IPS-18a (cell line): ENCODE measurements around the gene DHRS11.

ENCODE experiments used
- H3K27ac ChIP-seq: one replicate; pipeline ENCODE4 v1.5.1; 2013; ENCODE audit warnings: low read length
- H3K27me3 ChIP-seq: one replicate; pipeline ENCODE4 v1.6.1; 2013; ENCODE audit warnings: mild to moderate bottlenecking, low read length; ENCODE audit not compliant: control insufficient read depth, insufficient read depth
- H3K36me3 ChIP-seq: one replicate; pipeline ENCODE4 v1.6.1; 2013; ENCODE audit warnings: low read depth, low read length; ENCODE audit not compliant: control insufficient read depth
- H3K4me1 ChIP-seq: one replicate; pipeline ENCODE4 v1.6.1; 2013; ENCODE audit warnings: low read depth, low read length; ENCODE audit not compliant: control insufficient read depth
- H3K4me3 ChIP-seq: one replicate; pipeline ENCODE4 v1.5.1; 2013; ENCODE audit warnings: low read length
- H3K9ac ChIP-seq: one replicate; pipeline ENCODE4 v1.6.1; 2013; ENCODE audit warnings: mild to moderate bottlenecking, low read length, moderate library complexity
- H3K9me3 ChIP-seq: one replicate; pipeline ENCODE4 v1.6.1; 2013; ENCODE audit warnings: low read depth, low read length; ENCODE audit not compliant: control insufficient read depth

DHRS11 gene

DNA sequence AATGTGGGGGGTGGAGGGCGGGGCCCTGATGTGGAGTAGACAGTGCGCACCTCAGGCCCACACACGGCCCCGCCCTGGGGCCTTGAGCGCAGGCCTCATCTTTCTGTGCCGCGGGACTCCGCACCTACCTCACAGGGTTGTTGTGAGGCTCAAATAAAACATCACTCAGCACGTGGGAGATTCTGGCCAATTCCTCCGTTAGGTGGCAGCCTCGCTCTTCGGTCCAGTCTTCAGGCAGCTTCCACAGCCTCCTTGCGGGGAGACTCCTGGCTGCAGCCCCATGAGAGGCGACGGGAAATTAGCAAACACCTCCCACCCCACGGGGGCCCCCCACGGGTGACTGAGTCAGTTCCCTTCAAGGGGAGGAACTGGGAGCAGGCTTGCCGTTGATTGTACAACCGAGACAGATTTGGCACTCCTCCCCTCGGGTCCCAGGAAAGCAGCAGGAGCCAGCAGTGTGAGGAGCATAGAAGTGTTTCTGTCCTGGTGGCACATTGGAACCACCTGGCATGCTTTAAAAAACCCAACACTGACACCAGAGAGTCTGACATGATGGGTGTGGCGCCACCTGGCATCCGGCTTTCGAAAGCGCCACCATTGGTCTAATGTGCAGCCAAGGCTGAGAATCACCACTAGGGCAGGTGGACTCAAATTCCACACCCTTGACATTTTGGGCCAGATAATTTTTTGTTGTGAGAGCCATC, 17.3 kb downstream of the DHRS11 start:
- H3K9ac ChIP-seq = no peak overlapping the region
- no peak overlapping the region for H3K4me3 ChIP-seq
- no peak overlapping the region for H3K27ac ChIP-seq
- H3K27me3 ChIP-seq = no peaks in the 10 kb centered on the region
- H3K36me3 ChIP-seq = peaks cover 3% of the 10 kb centered on the region
- H3K9me3 ChIP-seq = no peaks in the 10 kb centered on the region
- H3K4me1 ChIP-seq = peaks cover 13% of the 10 kb centered on the region

DNA sequence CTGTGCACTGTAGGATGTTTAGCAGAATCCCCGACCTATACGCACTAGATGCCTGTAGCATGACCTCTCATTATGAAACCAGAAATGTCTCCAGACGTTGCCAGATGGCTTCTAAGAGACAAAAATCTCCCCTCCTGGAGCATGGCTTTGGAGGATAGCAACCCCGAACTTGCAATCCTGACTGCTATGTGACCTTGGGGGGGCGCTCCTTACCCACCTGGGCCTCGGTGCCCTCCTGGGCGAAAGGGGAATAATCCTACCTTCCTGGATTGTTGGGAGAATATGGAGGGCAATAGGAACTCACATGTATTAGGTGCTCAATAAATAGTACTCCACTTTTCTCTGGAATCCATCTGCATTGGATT, 17.8 kb downstream of the DHRS11 start:
- no peaks in the 10 kb centered on the region for H3K27me3 ChIP-seq
- H3K9me3 ChIP-seq = no peaks in the 10 kb centered on the region
- H3K9ac ChIP-seq = no peak overlapping the region
- H3K4me3 ChIP-seq = no peak overlapping the region
- H3K27ac ChIP-seq = no peak overlapping the region
- H3K36me3 ChIP-seq = peaks cover 3% of the 10 kb centered on the region
- H3K4me1 ChIP-seq = peaks cover 18% of the 10 kb centered on the region

DNA sequence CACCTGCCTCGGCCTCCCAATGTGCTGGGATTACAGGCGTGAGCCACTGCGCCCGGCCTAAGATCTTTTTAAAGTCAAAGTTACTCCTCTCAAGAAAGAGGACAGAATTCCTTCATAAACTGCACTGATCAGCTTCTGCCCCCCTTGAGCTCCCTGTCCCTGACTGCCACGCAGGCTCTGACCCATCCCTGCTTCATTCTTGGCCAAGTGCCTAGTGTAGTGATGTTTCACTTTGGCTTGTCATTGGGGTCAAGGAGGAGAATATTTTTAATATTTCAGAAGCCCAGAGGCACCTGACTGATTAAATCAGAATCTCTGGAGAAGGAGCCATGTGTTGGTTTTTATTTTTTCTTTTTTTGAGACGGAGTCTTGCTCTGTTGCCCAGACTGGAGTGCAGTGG, 18.8 kb downstream of the DHRS11 start:
- no peaks in the 10 kb centered on the region for H3K9me3 ChIP-seq
- no peak overlapping the region for H3K27ac ChIP-seq
- H3K9ac ChIP-seq = no peak overlapping the region
- H3K4me3 ChIP-seq = no peak overlapping the region
- peaks cover 24% of the 10 kb centered on the region for H3K4me1 ChIP-seq
- peaks cover 3% of the 10 kb centered on the region for H3K36me3 ChIP-seq
- H3K27me3 ChIP-seq = no peaks in the 10 kb centered on the region

DNA sequence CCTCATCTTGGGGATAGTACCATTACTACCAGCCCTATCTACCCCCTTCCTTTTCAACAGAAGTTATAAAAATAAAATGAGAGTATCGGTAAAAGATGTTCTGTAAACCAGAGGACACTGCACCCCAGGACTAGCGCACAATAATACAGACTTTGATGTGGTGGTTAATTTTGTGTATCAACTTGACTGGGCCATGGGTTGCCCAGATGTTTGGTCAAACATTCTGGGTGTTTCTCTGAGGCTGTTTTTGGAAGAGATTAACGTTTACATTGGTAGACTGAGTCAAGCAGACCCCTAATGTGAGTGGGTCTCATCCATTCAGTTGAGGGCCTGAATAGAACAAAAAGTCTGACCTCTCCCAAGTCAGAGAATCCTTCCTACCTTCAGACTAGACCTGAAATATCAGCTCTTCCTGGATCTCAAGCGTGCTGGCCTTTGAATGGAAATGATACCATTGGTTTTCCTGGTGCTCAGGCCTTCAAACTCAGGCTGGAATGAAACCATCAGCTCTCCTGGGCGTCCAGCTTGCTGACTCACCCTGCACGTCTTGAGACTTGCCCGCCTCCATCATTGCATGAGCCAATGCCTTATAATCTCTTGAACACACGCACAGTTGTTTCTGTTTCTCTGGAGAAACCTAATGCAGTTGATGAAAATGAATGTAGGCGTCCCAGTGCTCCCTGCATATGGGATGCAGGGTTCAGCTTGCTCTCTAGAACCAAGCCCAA, 19.8 kb downstream of the DHRS11 start:
- Histone ChIP-seq H3K9me3 (no peaks in the 10 kb centered on the region), H3K27ac (no peak overlapping the region)

DNA sequence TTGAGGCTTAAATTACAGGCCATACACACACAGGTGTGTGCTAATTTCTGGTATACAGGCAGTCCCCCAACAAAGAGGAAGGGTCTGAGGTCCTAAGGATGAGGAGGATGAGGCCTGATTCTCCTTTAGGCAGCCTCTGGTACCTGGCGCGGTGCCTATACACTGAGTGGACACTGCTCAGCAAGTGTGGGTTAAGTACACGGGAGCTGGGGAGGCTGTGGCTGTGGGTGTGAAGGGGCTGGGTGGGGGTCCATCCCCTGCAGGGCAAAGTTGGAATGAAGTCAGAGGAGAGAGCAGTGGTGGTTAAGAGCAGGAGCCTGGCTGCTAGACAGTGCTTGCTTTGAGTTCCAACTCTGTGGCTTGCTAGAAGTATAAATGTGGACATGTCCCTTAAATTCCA, 20.6 kb downstream of the DHRS11 start:
- Histone ChIP-seq H3K4me1 (peaks cover 24% of the 10 kb centered on the region), H3K27ac (no peak overlapping the region), H3K4me3 (no peak overlapping the region), H3K27me3 (no peaks in the 10 kb centered on the region), H3K36me3 (peaks cover 3% of the 10 kb centered on the region), H3K9me3 (no peaks in the 10 kb centered on the region), H3K9ac (no peak overlapping the region)

More for the DNA sequence above, 19.8 kb downstream of the DHRS11 start:
- Histone ChIP-seq H3K4me3 (no peak overlapping the region), H3K27me3 (no peaks in the 10 kb centered on the region), H3K36me3 (peaks cover 3% of the 10 kb centered on the region), H3K4me1 (peaks cover 24% of the 10 kb centered on the region), H3K9ac (no peak overlapping the region)

DNA sequence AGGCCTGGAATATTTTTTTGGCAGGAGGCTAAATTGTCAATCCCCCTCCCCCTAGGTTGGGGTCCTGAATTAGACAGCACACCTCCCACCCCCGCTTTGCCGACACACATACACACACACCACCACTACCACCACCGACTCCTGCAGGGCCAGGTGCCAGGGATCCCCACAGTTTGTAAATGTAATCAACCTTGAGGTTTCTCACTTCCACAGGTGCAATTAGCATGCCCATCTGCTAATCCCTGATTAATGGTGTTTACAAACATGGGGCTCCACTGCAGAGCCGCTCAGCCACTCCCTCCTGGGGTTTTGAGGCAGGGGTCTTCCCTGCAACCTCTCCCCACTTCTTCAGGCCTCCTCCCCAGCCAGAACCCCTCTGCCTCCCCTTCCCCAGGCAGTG, 21.5 kb downstream of the DHRS11 start:
- H3K4me1 ChIP-seq = peaks cover 24% of the 10 kb centered on the region
- H3K9me3 ChIP-seq = no peaks in the 10 kb centered on the region
- H3K36me3 ChIP-seq = no peaks in the 10 kb centered on the region
- no peak overlapping the region for H3K27ac ChIP-seq
- H3K9ac ChIP-seq = no peak overlapping the region
- no peaks in the 10 kb centered on the region for H3K27me3 ChIP-seq
- H3K4me3 ChIP-seq = no peak overlapping the region

DNA sequence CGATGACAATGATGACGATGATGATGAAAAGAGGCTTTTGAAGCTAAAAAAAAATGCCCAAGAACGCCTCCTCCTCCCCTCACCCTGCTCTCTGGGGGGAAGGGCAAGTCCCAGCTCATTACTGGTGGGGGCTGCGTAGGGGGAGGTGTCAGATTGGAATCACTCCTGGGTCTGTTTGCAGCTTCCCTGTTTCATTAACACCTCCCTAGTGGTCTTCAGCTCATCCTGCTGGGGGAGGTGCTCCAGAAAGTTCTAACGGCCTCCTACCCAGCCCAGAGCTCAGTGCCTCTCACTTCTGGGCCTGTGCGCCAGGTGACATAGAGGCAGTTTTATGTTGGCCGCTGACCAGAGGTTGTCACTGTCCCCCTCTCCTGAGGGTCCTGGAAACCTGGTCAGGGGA, 22.4 kb downstream of the DHRS11 start:
- Histone ChIP-seq H3K4me3 (no peak overlapping the region), H3K9me3 (no peaks in the 10 kb centered on the region), H3K36me3 (no peaks in the 10 kb centered on the region), H3K4me1 (peaks cover 24% of the 10 kb centered on the region), H3K27me3 (no peaks in the 10 kb centered on the region), H3K27ac (no peak overlapping the region), H3K9ac (no peak overlapping the region)

DNA sequence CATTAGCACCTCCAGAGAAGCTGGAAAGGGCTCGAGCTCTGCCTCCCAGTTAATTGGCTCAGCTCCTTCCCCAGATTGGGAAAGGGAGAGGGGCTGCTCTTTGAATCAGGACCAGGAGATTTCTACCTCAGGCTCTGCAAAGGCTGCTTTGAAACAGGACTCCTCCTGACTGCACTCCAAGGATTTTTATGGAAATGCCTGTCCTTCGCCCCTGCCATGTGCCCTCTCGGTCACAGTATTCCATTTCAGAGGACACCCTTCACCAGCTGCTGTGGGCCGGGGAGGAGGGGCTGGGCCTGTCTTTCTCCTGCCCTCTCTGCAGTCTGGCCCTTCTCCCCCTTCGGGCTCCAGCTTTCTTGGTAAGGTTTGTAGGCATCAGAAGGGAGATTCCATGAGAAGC, 23.3 kb downstream of the DHRS11 start:
- Histone ChIP-seq H3K9ac (no peak overlapping the region), H3K9me3 (no peaks in the 10 kb centered on the region), H3K4me3 (no peak overlapping the region), H3K36me3 (no peaks in the 10 kb centered on the region), H3K4me1 (peaks cover 24% of the 10 kb centered on the region), H3K27ac (no peak overlapping the region), H3K27me3 (no peaks in the 10 kb centered on the region)

DNA sequence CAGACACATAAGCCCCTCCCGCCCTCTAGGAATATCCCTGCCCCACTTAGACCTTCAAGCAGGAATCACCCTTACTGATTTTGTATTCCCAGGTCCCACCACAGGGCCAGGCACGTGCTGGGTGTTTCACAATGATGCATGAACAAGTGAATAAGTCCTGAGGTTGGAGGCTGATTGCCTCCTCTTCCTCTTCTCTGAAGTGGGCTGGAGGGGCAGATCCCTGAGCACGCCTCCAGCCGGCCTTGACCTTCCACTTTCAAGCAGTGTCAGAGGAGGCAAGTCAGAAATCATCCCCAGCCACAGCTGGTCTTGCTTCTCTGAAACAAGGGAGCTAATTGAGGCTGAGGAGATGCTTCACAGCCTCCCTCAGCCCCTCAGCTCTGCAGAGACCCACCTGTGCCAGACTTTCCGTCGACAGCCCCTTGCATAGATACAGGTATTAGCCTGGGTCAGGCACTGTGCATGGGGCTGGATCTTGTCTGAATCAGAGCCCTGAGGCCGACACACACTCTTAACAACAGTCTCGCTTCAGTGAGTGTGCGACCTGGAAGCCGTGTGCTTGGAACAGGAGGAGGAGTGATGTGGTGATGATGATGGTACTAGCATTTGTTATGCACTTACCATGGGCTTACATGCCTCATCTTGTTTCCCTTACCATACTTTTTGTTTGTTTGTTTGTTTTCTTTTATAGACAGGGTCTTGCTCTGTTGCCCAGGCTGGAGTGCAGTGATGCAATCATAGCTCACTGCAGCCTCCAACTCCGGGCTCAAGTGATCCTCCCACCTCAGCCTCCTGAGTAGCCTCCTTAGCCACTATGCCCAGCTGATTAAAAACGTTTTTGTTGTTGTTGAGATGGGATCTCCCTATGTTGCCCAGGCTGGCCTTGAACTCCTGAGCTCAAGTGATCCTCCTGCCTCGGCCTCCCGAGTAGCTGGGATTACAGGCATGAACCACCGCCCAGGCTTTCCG, 24.7 kb downstream of the DHRS11 start:
- Histone ChIP-seq H3K4me1 (peaks cover 24% of the 10 kb centered on the region), H3K27me3 (no peaks in the 10 kb centered on the region), H3K27ac (no peak overlapping the region), H3K4me3 (no peak overlapping the region), H3K36me3 (no peaks in the 10 kb centered on the region), H3K9ac (no peak overlapping the region), H3K9me3 (no peaks in the 10 kb centered on the region)

DNA sequence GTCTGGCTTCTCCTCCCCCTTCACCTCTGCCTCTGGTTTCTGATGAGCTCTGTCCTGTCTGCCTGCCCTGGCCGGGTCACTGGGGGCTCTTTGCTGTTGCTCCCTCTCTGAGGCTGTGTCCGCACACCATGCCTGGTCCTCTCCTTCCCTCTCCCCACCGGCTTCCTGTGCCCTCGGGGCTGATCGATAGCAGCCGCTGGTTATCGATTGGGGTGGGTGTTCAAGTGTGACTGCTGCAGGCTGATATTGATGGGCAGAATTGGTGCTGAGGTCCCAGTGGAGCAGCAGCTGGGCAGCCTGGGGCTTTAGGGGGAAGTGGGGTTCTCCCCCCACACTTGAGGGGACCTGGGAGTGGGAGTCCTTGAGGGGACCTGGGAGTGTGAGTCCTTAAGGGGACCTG, 26.1 kb downstream of the DHRS11 start:
- H3K4me3 ChIP-seq = no peak overlapping the region
- no peaks in the 10 kb centered on the region for H3K27me3 ChIP-seq
- no peaks in the 10 kb centered on the region for H3K9me3 ChIP-seq
- no peak overlapping the region for H3K27ac ChIP-seq
- peaks cover 23% of the 10 kb centered on the region for H3K4me1 ChIP-seq
- H3K9ac ChIP-seq = no peak overlapping the region
- H3K36me3 ChIP-seq = no peaks in the 10 kb centered on the region

DNA sequence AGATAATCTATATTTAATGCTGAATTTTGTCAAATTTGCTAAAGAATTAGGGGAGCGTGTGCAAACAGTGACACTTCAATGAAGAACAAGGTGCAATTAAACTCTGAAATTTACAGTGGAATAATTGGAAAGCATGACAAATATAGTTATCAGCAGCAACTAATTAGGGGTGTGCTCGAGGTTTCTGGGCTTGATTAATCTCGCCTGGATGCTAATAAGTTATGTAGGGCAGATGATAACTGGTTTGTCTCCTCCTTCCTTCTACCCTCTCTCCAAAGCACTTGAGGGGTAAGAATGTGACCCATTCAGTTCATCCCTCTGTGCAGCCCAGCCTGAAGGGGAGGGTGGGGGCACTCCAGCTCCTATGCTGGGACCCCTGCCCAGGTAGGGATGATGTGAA, 31.6 kb downstream of the DHRS11 start:
- H3K4me3 ChIP-seq = no peak overlapping the region

More for the DNA sequence above, 31.6 kb downstream of the DHRS11 start:
- H3K4me1 ChIP-seq = no peaks in the 10 kb centered on the region
- no peaks in the 10 kb centered on the region for H3K27me3 ChIP-seq
- H3K9me3 ChIP-seq = no peaks in the 10 kb centered on the region
- no peaks in the 10 kb centered on the region for H3K36me3 ChIP-seq
- H3K27ac ChIP-seq = no peak overlapping the region
- no peak overlapping the region for H3K9ac ChIP-seq
